Nephron progenitor cell (in vitro differentiated cells): ENCODE results near the gene POLR3C.
A peak's percentile ranks its signal among the peaks of the same experiment; 100 is the strongest.
"Not testable (repeated sequence)": the region's sequence is repeated elsewhere in the genome, so short reads cannot be mapped to it uniquely, and the experiment has no call there.

ENCODE experiments used
- DNase-seq: peaks from one replicate; pipeline ENCODE4 v3.0.0; 2021
- H3K27ac Mint-ChIP-seq: 2 replicates; pipeline ENCODE4 v1.8.0; 2021; ENCODE audit warnings: mild to moderate bottlenecking, moderate library complexity, mixed read lengths
- H3K27me3 Mint-ChIP-seq: 2 replicates; pipeline ENCODE4 v1.8.0; 2021; ENCODE audit warnings: mild to moderate bottlenecking, low read depth, mixed read lengths; ENCODE audit not compliant: poor library complexity
- H3K36me3 Mint-ChIP-seq: 2 replicates; pipeline ENCODE4 v1.8.0; 2021; ENCODE audit warnings: low read depth, mixed read lengths
- H3K4me1 Mint-ChIP-seq: 2 replicates; pipeline ENCODE4 v1.8.0; 2021; ENCODE audit warnings: mixed read lengths
- H3K4me3 Mint-ChIP-seq: 2 replicates; pipeline ENCODE4 v1.8.0; 2021; ENCODE audit warnings: mild to moderate bottlenecking, moderate library complexity, mixed read lengths
- H3K9me3 Mint-ChIP-seq: 2 replicates; pipeline ENCODE4 v1.8.0; 2021; ENCODE audit warnings: mild to moderate bottlenecking, moderate library complexity, mixed read lengths
- CTCF ChIP-seq: fragments of 200-600 bp; sonication (generic); IDR thresholded peaks from 2 replicates; pipeline ENCODE4 v1.5.0; 2021; ENCODE audit warnings: antibody characterized with exemption

The POLR3C gene

GRCh38 chr1:145822779-145823331, 1.1 kb upstream of the POLR3C start:
- Mint-ChIP-seq H3K36me3 (peaks cover 26% of the 10 kb centered on the region), H3K4me1 (peaks cover 24% of the 10 kb centered on the region)
- not testable (repeated sequence) for H3K27me3 Mint-ChIP-seq, H3K4me3 Mint-ChIP-seq, H3K9me3 Mint-ChIP-seq, DNase-seq, H3K27ac Mint-ChIP-seq

GRCh38 chr1:145824499-145824842, 471 bp downstream of the POLR3C start:
- no peak for TF ChIP-seq CTCF
- H3K27me3 Mint-ChIP-seq: no peaks in the 10 kb centered on the region
- peak overlapping the region; percentile 99 for H3K27ac Mint-ChIP-seq
- no peak for DNase-seq
- H3K36me3 Mint-ChIP-seq: peaks cover 36% of the 10 kb centered on the region
- peak overlapping the region; percentile 96 for H3K4me3 Mint-ChIP-seq
- peaks cover 1% of the 10 kb centered on the region for H3K9me3 Mint-ChIP-seq
- peaks cover 24% of the 10 kb centered on the region for H3K4me1 Mint-ChIP-seq

GRCh38 chr1:145826030-145826429, 2.0 kb downstream of the POLR3C start:
- Mint-ChIP-seq H3K4me1 (peaks cover 24% of the 10 kb centered on the region), H3K4me3 (peak overlapping the region; percentile 96), H3K9me3 (no peaks in the 10 kb centered on the region), H3K27ac (no peak overlapping the region), H3K36me3 (peaks cover 48% of the 10 kb centered on the region), H3K27me3 (no peaks in the 10 kb centered on the region)
- no peak for DNase-seq
- TF ChIP-seq CTCF: no peak

- Mint-ChIP-seq H3K4me3 (no peak overlapping the region), H3K27ac (no peak overlapping the region), H3K4me1 (peaks cover 24% of the 10 kb centered on the region), H3K36me3 (peaks cover 64% of the 10 kb centered on the region), H3K27me3 (no peaks in the 10 kb centered on the region), H3K9me3 (no peaks in the 10 kb centered on the region)
- TF ChIP-seq CTCF: no peak
- no peak for DNase-seq
Measured at GRCh38 chr1:145827966-145828365, 4.0 kb downstream of the POLR3C start.

- no peak overlapping the region for H3K27ac Mint-ChIP-seq
- H3K36me3 Mint-ChIP-seq: peaks cover 69% of the 10 kb centered on the region
- no peaks in the 10 kb centered on the region for H3K9me3 Mint-ChIP-seq
- H3K4me1 Mint-ChIP-seq: peaks cover 24% of the 10 kb centered on the region
- TF ChIP-seq CTCF: no peak
- H3K27me3 Mint-ChIP-seq: no peaks in the 10 kb centered on the region
- H3K4me3 Mint-ChIP-seq: no peak overlapping the region
- no peak for DNase-seq
Measured at GRCh38 chr1:145828367-145829026, 4.5 kb downstream of the POLR3C start.

GRCh38 chr1:145830810-145831209, 6.8 kb downstream of the POLR3C start:
- not testable (repeated sequence) for H3K4me3 Mint-ChIP-seq, H3K27ac Mint-ChIP-seq, DNase-seq, H3K9me3 Mint-ChIP-seq, H3K27me3 Mint-ChIP-seq, H3K4me1 Mint-ChIP-seq
- H3K36me3 Mint-ChIP-seq: peaks cover 75% of the 10 kb centered on the region

- H3K4me1 Mint-ChIP-seq: no peaks in the 10 kb centered on the region
- no peaks in the 10 kb centered on the region for H3K9me3 Mint-ChIP-seq
- no peak for DNase-seq
- peaks cover 62% of the 10 kb centered on the region for H3K36me3 Mint-ChIP-seq
- TF ChIP-seq CTCF: no peak
- no peaks in the 10 kb centered on the region for H3K27me3 Mint-ChIP-seq
- H3K27ac Mint-ChIP-seq: no peak overlapping the region
- no peak overlapping the region for H3K4me3 Mint-ChIP-seq
Measured at GRCh38 chr1:145837656-145838055, 13.7 kb downstream of the POLR3C start.
